ENCODE data around the gene WDR53. TPM values are rescaled to one million over a fixed set of nuclear protein-coding genes. Genes with fewer than 3 reads are reported as not detected.
"Not testable (repeated sequence)": the region's sequence is repeated elsewhere in the genome, so short reads cannot be mapped to it uniquely, and the experiment has no call there.

The WDR53 gene
- total RNA-seq, 1 donor from 2014 or later, result 8.9 TPM

DNA sequence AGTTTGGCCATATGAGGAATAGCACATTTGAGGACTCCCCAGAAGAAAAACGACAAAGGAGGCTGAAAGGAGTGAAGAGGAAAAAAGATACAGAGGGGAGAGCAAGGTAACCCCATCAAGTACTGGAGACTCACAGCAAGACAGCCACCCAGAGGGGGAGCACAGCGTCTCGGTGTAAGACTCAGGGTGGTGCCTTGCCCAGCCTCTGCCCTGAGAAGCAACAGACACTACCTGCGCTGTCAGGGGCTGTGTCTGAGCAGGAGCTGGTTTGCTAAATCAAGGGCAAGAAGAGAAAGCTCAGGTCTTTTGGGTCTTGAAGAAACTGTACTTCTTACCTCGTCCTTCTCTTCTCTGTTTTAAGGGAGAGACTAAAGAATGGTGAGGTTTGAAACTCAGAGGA lies 28.0 kb upstream of the WDR53 start:
- DNase-seq (ENCODE audit: low read depth), result no peak
- Histone ChIP-seq H3K36me3 (ENCODE audit: control insufficient read depth, insufficient read depth, low read length) (no peaks in the 10 kb centered on the region), H3K4me3 (ENCODE audit: low read depth, low read length) (no peak overlapping the region), H3K27me3 (ENCODE audit: control insufficient read depth, insufficient read depth, low read length) (peaks cover 9% of the 10 kb centered on the region)
- TF ChIP-seq, protein P1, sequence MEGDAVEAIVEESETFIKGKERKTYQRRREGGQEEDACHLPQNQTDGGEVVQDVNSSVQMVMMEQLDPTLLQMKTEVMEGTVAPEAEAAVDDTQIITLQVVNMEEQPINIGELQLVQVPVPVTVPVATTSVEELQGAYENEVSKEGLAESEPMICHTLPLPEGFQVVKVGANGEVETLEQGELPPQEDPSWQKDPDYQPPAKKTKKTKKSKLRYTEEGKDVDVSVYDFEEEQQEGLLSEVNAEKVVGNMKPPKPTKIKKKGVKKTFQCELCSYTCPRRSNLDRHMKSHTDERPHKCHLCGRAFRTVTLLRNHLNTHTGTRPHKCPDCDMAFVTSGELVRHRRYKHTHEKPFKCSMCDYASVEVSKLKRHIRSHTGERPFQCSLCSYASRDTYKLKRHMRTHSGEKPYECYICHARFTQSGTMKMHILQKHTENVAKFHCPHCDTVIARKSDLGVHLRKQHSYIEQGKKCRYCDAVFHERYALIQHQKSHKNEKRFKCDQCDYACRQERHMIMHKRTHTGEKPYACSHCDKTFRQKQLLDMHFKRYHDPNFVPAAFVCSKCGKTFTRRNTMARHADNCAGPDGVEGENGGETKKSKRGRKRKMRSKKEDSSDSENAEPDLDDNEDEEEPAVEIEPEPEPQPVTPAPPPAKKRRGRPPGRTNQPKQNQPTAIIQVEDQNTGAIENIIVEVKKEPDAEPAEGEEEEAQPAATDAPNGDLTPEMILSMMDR (IDR thresholded peaks at IDR 0.05; ENCODE audit: insufficient read depth, low read length, poor library complexity, severe bottlenecking), result no peak

DNA sequence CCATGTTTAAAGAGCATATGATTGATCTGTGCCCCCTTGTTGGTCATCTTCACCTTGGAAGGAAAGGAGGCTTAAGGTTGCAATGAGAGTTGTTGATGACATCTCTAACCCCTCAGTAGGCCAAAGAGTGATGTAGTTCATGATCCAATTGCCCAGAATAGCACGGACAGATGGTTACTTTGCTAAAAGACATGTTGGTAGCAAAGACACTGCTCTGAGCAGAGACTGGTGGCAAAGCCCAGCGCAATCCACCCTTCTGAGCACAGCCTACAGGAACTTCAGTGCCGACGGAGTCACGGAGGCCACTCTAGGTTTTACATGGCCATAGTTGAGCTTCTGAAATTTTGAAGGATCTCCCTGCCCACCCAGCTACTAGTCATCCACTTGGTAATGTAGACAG lies 21.9 kb upstream of the WDR53 start:
- no peak overlapping the region for H3K4me3 ChIP-seq (ENCODE audit: low read depth, low read length)
- TF ChIP-seq, protein P1 (IDR thresholded peaks at IDR 0.05; ENCODE audit: insufficient read depth, low read length, poor library complexity, severe bottlenecking), result no peak
- no peaks in the 10 kb centered on the region for H3K36me3 ChIP-seq (ENCODE audit: control insufficient read depth, insufficient read depth, low read length)
- DNase-seq (ENCODE audit: low read depth), result no peak
- H3K27me3 ChIP-seq (ENCODE audit: control insufficient read depth, insufficient read depth, low read length), result no peaks in the 10 kb centered on the region

DNA sequence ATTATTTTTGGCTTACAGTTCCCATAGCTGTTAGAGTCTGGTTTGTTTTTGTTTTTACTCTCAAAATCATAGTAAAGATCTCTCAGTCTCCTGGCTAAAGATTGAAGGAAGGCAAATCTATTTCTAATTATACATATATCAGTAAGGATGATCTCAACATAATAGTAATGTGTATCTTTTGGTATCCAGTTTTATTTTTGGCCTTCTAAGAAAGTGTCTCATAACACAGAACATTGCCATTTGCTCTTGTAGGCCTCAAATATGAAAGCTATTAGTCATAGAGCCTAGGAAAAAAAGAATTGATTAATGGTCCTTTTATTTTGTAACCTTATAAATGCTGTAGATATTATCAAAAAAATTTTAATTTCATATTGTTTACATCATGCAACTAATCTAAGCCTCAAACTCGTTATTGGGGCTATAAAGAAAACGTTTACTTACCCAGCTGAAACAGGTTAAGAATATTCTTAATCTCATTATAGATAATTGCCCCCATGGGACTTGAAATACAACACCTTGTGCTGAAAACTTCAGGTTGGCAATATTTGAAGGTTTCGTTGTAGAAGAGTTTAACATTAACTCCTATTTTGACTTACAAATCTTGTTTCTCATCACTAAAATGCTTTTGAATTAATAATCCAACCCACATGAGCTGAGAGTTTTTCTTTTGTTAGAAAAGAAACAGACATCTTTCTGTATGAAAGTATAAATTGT lies 16.8 kb upstream of the WDR53 start:
- TF ChIP-seq, protein P1 (IDR thresholded peaks at IDR 0.05; ENCODE audit: insufficient read depth, low read length, poor library complexity, severe bottlenecking), result no peak
- H3K27me3 ChIP-seq (ENCODE audit: control insufficient read depth, insufficient read depth, low read length), result no peaks in the 10 kb centered on the region
- H3K36me3 ChIP-seq (ENCODE audit: control insufficient read depth, insufficient read depth, low read length), result no peaks in the 10 kb centered on the region
- no peak overlapping the region for H3K4me3 ChIP-seq (ENCODE audit: low read depth, low read length)
- no peak for DNase-seq (ENCODE audit: low read depth)

DNA sequence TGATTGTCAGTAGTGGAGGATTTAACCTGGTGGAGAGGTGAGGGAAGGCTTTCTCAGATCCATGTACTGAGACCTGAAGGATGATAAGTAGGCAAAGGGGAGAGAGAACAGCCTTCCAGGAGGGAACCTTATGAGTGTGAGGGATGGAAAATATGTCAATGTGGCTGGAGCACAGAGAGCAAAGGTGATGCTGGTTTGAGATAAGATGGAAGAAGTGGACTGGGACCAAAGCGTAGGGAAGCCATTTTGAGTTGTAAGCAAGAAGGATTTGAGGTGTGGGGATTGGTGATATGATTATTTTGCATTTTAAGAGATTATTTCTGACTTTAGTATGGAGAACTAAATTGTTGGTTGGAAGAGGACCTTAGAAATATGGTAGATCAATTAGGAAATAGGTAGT lies 4.0 kb upstream of the WDR53 start:
- no peaks in the 10 kb centered on the region for H3K36me3 ChIP-seq (ENCODE audit: control insufficient read depth, insufficient read depth, low read length)
- H3K4me3 ChIP-seq (ENCODE audit: low read depth, low read length), result no peak overlapping the region
- TF ChIP-seq, protein P1 (IDR thresholded peaks at IDR 0.05; ENCODE audit: insufficient read depth, low read length, poor library complexity, severe bottlenecking), result no peak
- H3K27me3 ChIP-seq (ENCODE audit: control insufficient read depth, insufficient read depth, low read length), result no peaks in the 10 kb centered on the region
- DNase-seq (ENCODE audit: low read depth), result no peak

DNA sequence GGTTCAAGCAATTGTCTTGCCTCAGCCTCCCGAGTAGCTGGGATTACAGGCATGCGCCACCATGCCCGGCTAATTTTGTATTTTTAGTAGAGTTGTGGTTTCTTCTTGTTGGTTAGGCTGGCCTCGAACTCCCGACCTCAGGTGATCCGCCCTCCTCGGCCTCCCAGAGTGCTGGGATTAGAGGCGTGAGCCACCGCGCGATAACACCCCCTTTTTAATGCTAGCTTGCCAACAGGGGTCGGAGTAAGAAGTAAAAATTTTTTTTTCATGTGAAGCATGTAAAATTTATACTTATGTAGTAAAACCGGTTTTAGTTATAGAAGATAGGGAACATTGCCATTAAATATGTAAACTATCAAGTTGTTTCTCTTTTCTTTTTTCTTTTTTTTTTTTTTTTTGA lies 2.0 kb upstream of the WDR53 start:
- not testable (repeated sequence) for H3K36me3 ChIP-seq (ENCODE audit: control insufficient read depth, insufficient read depth, low read length); H3K27me3 ChIP-seq (ENCODE audit: control insufficient read depth, insufficient read depth, low read length); DNase-seq (ENCODE audit: low read depth); H3K4me3 ChIP-seq (ENCODE audit: low read depth, low read length)

DNA sequence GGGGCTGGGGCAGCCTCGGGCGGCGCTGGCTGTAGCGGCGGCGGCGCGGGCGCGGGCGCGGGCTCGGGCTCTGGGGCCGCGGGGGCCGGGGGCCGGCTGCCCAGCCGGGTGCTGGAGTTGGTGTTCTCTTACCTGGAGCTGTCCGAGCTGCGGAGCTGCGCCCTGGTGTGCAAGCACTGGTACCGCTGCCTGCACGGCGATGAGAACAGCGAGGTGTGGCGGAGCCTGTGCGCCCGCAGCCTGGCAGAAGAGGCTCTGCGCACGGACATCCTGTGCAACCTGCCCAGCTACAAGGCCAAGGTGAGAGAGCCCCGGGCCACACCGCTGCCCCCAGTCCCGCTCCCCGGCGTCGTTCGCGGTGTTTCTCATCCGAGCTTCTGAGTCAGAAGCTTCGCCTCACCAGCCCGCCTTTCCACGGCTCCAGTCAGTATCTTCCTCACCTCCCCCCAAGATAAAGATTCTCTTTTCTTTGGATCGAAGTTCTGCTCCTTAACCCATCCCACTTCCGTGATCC lies 706 bp upstream of the WDR53 start:
- TF ChIP-seq, protein P1 (IDR thresholded peaks at IDR 0.05; ENCODE audit: insufficient read depth, low read length, poor library complexity, severe bottlenecking), result no peak
- no peaks in the 10 kb centered on the region for H3K27me3 ChIP-seq (ENCODE audit: control insufficient read depth, insufficient read depth, low read length)
- H3K36me3 ChIP-seq (ENCODE audit: control insufficient read depth, insufficient read depth, low read length), result no peaks in the 10 kb centered on the region
- H3K4me3 ChIP-seq (ENCODE audit: low read depth, low read length), result peak overlapping the region; percentile 53
- DNase-seq (ENCODE audit: low read depth), result peak; percentile 2
